ENCODE measurements around the gene CENPX.
"Not testable (repeated sequence)": the region's sequence is repeated elsewhere in the genome, so short reads cannot be mapped to it uniquely, and the experiment has no call there.

The CENPX gene

GRCh38 chr17:81995463-81996231 is 27.0 kb downstream of the CENPX start:
- no peak for DNase-seq

DNA sequence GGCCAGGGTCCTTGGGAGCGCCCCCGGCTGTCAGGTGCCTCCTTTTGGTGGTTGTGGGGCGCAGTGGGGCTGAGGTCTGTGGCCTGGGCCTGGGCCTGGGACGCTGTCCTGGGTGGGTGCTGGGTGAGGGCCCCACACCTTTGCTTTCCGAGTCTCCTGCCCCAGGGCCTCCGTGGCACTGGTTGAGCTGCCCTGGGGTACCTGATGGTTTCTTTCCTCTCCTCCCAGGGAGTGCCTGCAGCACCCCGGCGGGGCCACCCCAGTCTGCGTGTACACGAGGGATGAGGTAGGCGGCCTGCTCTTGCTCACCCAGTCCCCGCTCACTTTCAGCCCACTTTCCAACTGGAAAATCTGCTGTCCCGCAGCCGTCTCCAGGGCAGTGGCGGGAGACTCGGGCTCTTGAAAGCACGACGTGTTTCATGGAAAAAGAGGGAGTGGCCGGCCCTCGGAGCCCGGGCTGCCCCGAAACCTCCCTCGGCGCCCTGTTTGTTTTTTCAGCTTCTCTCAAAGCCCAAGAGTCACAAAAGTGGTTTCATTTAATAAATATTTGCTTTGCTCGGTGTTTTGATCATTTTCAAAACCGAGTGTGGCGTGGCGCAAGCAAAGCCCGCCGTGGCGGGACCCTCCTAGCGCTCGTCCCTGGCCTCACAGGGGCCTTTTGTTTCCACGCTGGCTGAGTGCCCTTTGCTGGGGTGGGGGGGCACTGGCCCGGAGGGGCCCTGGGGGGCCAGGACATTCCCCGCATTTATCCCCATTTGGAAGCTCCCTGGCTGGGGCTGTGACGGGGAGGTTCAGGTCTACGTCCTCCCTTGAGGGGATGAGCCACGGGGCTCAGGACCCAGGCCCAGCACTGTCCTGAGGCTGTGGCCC is 27.9 kb downstream of the CENPX start:
- no peak for DNase-seq

GRCh38 chr17:81993729-81994592 is 28.7 kb downstream of the CENPX start:
- DNase-seq = no peak

- DNase-seq = no peak
Measured at GRCh38 chr17:81992306-81993102, 30.2 kb downstream of the CENPX start.

GRCh38 chr17:81991684-81992305 is 30.9 kb downstream of the CENPX start:
- DNase-seq = no peak

DNA sequence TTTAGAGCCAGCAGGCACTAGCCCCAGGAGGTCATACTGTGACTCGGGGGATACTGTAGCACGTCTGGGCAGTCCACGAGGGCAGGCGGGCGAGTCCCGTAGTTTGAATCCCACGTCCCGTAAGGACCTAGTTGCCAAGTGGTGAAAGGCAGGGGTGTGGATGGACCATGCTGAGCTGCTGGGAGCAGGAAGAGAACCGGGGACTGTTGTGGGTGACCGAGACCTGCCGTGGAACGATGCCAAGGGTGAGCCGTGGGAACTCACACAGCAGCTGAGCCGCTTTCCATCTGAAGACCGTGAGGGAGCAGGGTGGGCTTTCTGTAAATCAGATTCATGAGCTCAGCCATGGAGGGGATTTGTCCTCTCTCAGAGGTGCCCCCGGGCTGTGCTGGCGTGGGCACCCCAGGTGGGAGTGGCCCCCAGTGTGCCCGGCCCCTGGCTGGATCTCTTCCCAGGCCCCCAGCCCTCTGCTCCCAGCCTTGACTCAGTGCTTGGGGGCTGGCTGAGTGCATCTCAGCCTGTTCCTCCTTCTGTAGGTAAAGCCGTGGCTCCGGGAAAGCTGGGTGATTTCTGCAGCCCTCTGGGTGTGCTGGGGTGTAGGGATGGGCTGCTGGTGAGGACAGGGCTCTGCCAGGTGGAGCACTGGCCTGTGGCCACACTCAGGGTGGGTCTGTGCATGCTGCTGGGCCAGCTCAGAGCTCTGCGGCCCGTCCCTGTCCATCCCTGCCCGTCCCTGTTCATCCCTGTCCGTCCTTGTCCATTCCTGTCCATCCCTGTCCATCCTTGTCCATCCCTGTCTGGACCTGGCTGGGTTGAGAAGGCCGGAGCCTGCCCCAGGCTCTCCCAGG is 31.6 kb downstream of the CENPX start:
- no peak for DNase-seq

- DNase-seq = no peak
Measured at GRCh38 chr17:81987161-81987770, 35.4 kb downstream of the CENPX start.

GRCh38 chr17:81986606-81987005 is 36.1 kb downstream of the CENPX start:
- DNase-seq = no peak

GRCh38 chr17:81984773-81985410 is 37.8 kb downstream of the CENPX start:
- DNase-seq = no peak

- no peak for DNase-seq
Measured at GRCh38 chr17:81983639-81984373, 38.9 kb downstream of the CENPX start.

- DNase-seq = no peak
Measured at GRCh38 chr17:81983011-81983638, 39.6 kb downstream of the CENPX start.

DNA sequence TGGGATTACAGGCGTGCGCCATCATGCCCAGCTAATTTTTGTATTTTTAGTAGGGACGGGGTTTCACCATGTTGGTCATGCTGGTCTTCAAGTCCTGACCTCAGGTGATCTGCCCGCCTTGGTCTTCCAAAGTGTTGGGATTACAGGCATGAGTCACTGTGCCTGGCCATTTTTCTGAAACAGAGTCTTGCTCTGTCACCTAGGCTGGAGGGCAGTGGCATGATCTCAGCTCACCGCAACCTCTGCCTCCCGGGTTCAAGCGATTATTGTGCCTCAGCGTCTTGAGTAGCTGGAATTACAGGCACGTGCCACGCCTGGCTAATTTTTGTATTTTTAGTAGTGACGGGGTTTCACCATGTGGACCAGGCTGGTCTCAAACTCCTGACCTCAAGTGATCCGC is 41.2 kb downstream of the CENPX start:
- DNase-seq = not testable (repeated sequence)

GRCh38 chr17:81980707-81981343 is 41.9 kb downstream of the CENPX start:
- no peak for DNase-seq

- no peak for DNase-seq
Measured at GRCh38 chr17:81980122-81980521, 42.6 kb downstream of the CENPX start.

GRCh38 chr17:81978524-81979298 is 44.0 kb downstream of the CENPX start:
- DNase-seq = no peak

- peak; percentile 45 to 77 for DNase-seq
Measured at GRCh38 chr17:81977211-81977808, 45.4 kb downstream of the CENPX start, which contains the start of gene ASPSCR1. Gene ASPSCR1, plus strand, starts transcription at chr17:81977629. Its CDS starts 18 bp downstream, at chr17:81977647.

Data from SW 1271 (cell line).